H1 (cell line): Measurements from ENCODE around the gene CADM1. TPM values are rescaled to one million over a fixed set of nuclear protein-coding genes. Genes with fewer than 3 reads are reported as not detected.

Source experiments
- CTCF ChIA-PET: fragments of 300-600 bp; sonication (Branson Sonifier 250); formaldehyde crosslinking; loops from one replicate; lab custom pipeline; 2021; ENCODE audit not compliant: partially characterized antibody; lab: Charles Lee
- POLR2A ChIA-PET: fragments of 300-600 bp; sonication (Branson Sonifier 250); formaldehyde crosslinking; loops from one replicate; lab custom pipeline; 2021; ENCODE audit warnings: inconsistent platforms; ENCODE audit not compliant: partially characterized antibody; lab: Charles Lee
- DNase-seq, 2 experiments: peaks; one replicate each; pipeline versions ENCODE4 v3.0.0 to v3.0.0-alpha.2; 2010 to 2022; ENCODE audit warnings: low spot score in 2 of 2, low read depth in 1 of 2, mixed read lengths in 1 of 2
- FAIRE-seq: peaks from 2 replicates; lab custom pipeline; 2011; peaks lifted over from hg19 to GRCh38; lab: Jason Lieb, UNC
- H2AFZ ChIP-seq: 2 replicates; pipeline ENCODE4 v1.8.1; 2012; ENCODE audit warnings: low read length, inconsistent platforms
- H2AK5ac ChIP-seq: 2 replicates; pipeline ENCODE4 v1.6.1; 2013; ENCODE audit warnings: low read depth, low read length
- H2BK120ac ChIP-seq: replicated peaks from 2 replicates; pipeline ENCODE3; 2013; ENCODE audit warnings: low read depth, low read length, inconsistent platforms
- H2BK12ac ChIP-seq: 2 replicates; pipeline ENCODE4 v1.6.1; 2013; ENCODE audit warnings: low read depth, low read length
- H2BK15ac ChIP-seq: 2 replicates; pipeline ENCODE4 v1.6.1; 2013; ENCODE audit warnings: low read length
- H2BK20ac ChIP-seq: 2 replicates; pipeline ENCODE4 v1.6.1; 2013; ENCODE audit warnings: low read length
- H2BK5ac ChIP-seq: 2 replicates; pipeline ENCODE4 v1.6.1; 2013; ENCODE audit warnings: low read depth, low read length
- H3K14ac ChIP-seq: 2 replicates; pipeline ENCODE4 v1.6.1; 2013; ENCODE audit warnings: inconsistent platforms; ENCODE audit not compliant: insufficient read length
- H3K18ac ChIP-seq: 2 replicates; pipeline ENCODE4 v1.6.1; 2013; ENCODE audit warnings: low read length; ENCODE audit errors: extremely low read depth
- H3K23ac ChIP-seq: 2 replicates; pipeline ENCODE4 v1.6.1; 2013; ENCODE audit warnings: inconsistent platforms; ENCODE audit not compliant: insufficient read length
- H3K23me2 ChIP-seq: 2 replicates; pipeline ENCODE4 v1.6.1; 2013; ENCODE audit warnings: low read depth, low read length
- H3K27ac ChIP-seq: 2 replicates; pipeline ENCODE4 v1.6.1; 2011; ENCODE audit warnings: low read depth, low read length, inconsistent platforms
- H3K27me3 ChIP-seq, 4 experiments: replicated peaks in 1 of 4; 1 replicate in 1 of 4; 2 replicates in 3 of 4; pipeline versions ENCODE4 v1.6.1 to v1.8.1; 2011 to 2013; ENCODE audit warnings: low read length in 3 of 4, mild to moderate bottlenecking in 3 of 4, inconsistent platforms in 2 of 4, mixed read lengths in 2 of 4, moderate library complexity in 1 of 4; ENCODE audit not compliant: control insufficient read depth in 3 of 4, insufficient read depth in 3 of 4; ENCODE audit errors: extremely low read depth in 1 of 4
- H3K36me3 ChIP-seq, 4 experiments: 2 replicates each; pipeline versions ENCODE4 v1.6.1 to v1.8.1; 2011 to 2013; ENCODE audit warnings: mild to moderate bottlenecking in 4 of 4, low read length in 3 of 4, moderate library complexity in 2 of 4, control low read depth in 1 of 4, inconsistent platforms in 1 of 4; ENCODE audit not compliant: insufficient read depth in 4 of 4, control insufficient read depth in 2 of 4
- H3K4ac ChIP-seq: replicated peaks from 2 replicates; pipeline ENCODE3; 2013; ENCODE audit warnings: low read length, low read depth, mixed read lengths, inconsistent platforms; ENCODE audit not compliant: insufficient read length
- H3K4me1 ChIP-seq, 4 experiments: replicated peaks in 1 of 4; 1 replicate in 1 of 4; 2 replicates in 3 of 4; pipeline versions ENCODE4 v1.6.1 to v1.8.1; 2011 to 2013; ENCODE audit warnings: low read length in 3 of 4, inconsistent platforms in 2 of 4, mixed read lengths in 1 of 4; ENCODE audit not compliant: insufficient read depth in 4 of 4, control insufficient read depth in 3 of 4
- H3K4me2 ChIP-seq, 2 experiments: 2 replicates each; pipeline versions ENCODE4 v1.6.1 to v1.8.1; 2011 to 2013; ENCODE audit warnings: low read depth in 2 of 2, low read length in 2 of 2, control low read depth in 1 of 2, inconsistent platforms in 1 of 2, mild to moderate bottlenecking in 1 of 2; ENCODE audit not compliant: insufficient read depth in 1 of 2
- H3K4me3 ChIP-seq, 4 experiments: fragments of 200-600, 300-600 bp in 1 of 4; sonication (generic), shearing (Covaris generic), sonication (Bioruptor Twin) in 1 of 4; 2 replicates each; pipeline versions ENCODE4 v1.5.1 to v1.8.1; 2011 to 2016; ENCODE audit warnings: low read length in 4 of 4, low read depth in 3 of 4, control low read depth in 2 of 4, inconsistent platforms in 2 of 4, mild to moderate bottlenecking in 2 of 4, mixed read lengths in 1 of 4, moderate library complexity in 1 of 4; ENCODE audit not compliant: insufficient read depth in 2 of 4; ENCODE audit errors: extremely low read depth in 1 of 4
- H3K56ac ChIP-seq: replicated peaks from 2 replicates; pipeline ENCODE3; 2013; ENCODE audit warnings: low read depth, mild to moderate bottlenecking, mixed read lengths, low read length, inconsistent platforms; ENCODE audit not compliant: insufficient read length
- H3K79me1 ChIP-seq: 2 replicates; pipeline ENCODE4 v1.6.1; 2013; ENCODE audit warnings: low read depth, low read length, control low read depth
- H3K79me2 ChIP-seq, 2 experiments: 2 replicates each; pipeline versions ENCODE4 v1.6.1 to v1.8.1; 2012 to 2013; ENCODE audit warnings: low read length in 2 of 2, mild to moderate bottlenecking in 2 of 2, inconsistent platforms in 1 of 2; ENCODE audit not compliant: insufficient read depth in 2 of 2, control insufficient read depth in 1 of 2
- H3K9ac ChIP-seq, 4 experiments: replicated peaks in 1 of 4; 1 replicate in 1 of 4; 2 replicates in 3 of 4; pipeline versions ENCODE4 v1.6.1 to v1.8.1; 2011 to 2013; ENCODE audit warnings: low read depth in 3 of 4, low read length in 3 of 4, control low read depth in 2 of 4, mild to moderate bottlenecking in 2 of 4, moderate library complexity in 2 of 4, inconsistent platforms in 1 of 4; ENCODE audit errors: extremely low read depth in 1 of 4
- H3K9me3 ChIP-seq, 2 experiments: 2 replicates each; pipeline versions ENCODE4 v1.6.1 to v1.8.1; 2012 to 2013; ENCODE audit warnings: mild to moderate bottlenecking in 2 of 2, moderate library complexity in 2 of 2, control low read depth in 1 of 2, inconsistent platforms in 1 of 2, low read depth in 1 of 2, low read length in 1 of 2, mixed read lengths in 1 of 2; ENCODE audit not compliant: insufficient read depth in 2 of 2
- H4K20me1 ChIP-seq, 2 experiments: replicated peaks in 1 of 2; 2 replicates each; pipeline versions ENCODE3 to v1.8.1; 2011 to 2013; ENCODE audit warnings: inconsistent platforms in 2 of 2, low read length in 2 of 2, mild to moderate bottlenecking in 1 of 2; ENCODE audit not compliant: insufficient read depth in 2 of 2, control insufficient read depth in 1 of 2
- H4K5ac ChIP-seq: 2 replicates; pipeline ENCODE4 v1.6.1; 2013; ENCODE audit warnings: low read length, low read depth, mixed read lengths, inconsistent platforms; ENCODE audit not compliant: insufficient read length
- H4K8ac ChIP-seq: 2 replicates; pipeline ENCODE4 v1.8.0; 2013; ENCODE audit warnings: mild to moderate bottlenecking, moderate library complexity, low read length, inconsistent platforms; ENCODE audit not compliant: insufficient read depth; ENCODE audit errors: extremely low read depth
- H4K91ac ChIP-seq: replicated peaks from 2 replicates; pipeline ENCODE3; 2013; ENCODE audit warnings: low read length, mixed read lengths, inconsistent platforms; ENCODE audit not compliant: insufficient read length
- ATF2 ChIP-seq: IDR thresholded peaks from 2 replicates; pipeline ENCODE4 v1.6.1; 2012; ENCODE audit warnings: low read length, inconsistent platforms
- EZH2 ChIP-seq: fragments of 200-600 bp; sonication (generic); IDR thresholded peaks from 2 replicates; pipeline ENCODE4 v1.7.1; 2012; ENCODE audit warnings: low read depth, mild to moderate bottlenecking, moderate library complexity, low read length, inconsistent platforms; ENCODE audit not compliant: severe bottlenecking
- FOSL1 ChIP-seq: IDR thresholded peaks from 2 replicates; pipeline ENCODE4 v1.6.1; 2011; ENCODE audit warnings: mild to moderate bottlenecking, low read depth, low read length, moderate library complexity; ENCODE audit not compliant: insufficient read depth
- NRF1 ChIP-seq: IDR thresholded peaks from 2 replicates; pipeline ENCODE4 v1.6.1; 2011; ENCODE audit warnings: mild to moderate bottlenecking, low read depth, low read length, improper control_type of control experiment
- PHF8 ChIP-seq: fragments of 200-600 bp; sonication (generic); conservative IDR thresholded peaks from 2 replicates; pipeline ENCODE4 v1.7.1; 2012; ENCODE audit warnings: low read depth, mild to moderate bottlenecking, inconsistent platforms, low read length, moderate library complexity
- SIN3A ChIP-seq, 2 experiments: IDR thresholded peaks in 1 of 2; conservative IDR thresholded peaks in 1 of 2; 2 replicates each; pipeline ENCODE4 v1.6.1; 2011 to 2012; ENCODE audit warnings: low read length in 2 of 2, improper control_type of control experiment in 1 of 2, low read depth in 1 of 2, mild to moderate bottlenecking in 1 of 2
- SRF ChIP-seq: IDR thresholded peaks from 2 replicates; pipeline ENCODE4 v1.6.1; 2011; ENCODE audit warnings: mild to moderate bottlenecking, low read depth, low read length, moderate library complexity
- TAF7 ChIP-seq: optimal IDR thresholded peaks from 2 replicates; pipeline ENCODE3; 2011; ENCODE audit warnings: low read depth, mild to moderate bottlenecking, inconsistent platforms, low read length, moderate library complexity, borderline replicate concordance
- TBP ChIP-seq: IDR thresholded peaks from 2 replicates; pipeline ENCODE4 v1.6.1; 2011; ENCODE audit warnings: low read depth, low read length, improper control_type of control experiment
- WGBS, 2 experiments: shearing (Covaris generic) in 1 of 2; methylation state at CpG; one replicate each; pipeline versions ENCODE4 v1.1.6 to v1.1.7; 2013 to 2015; ENCODE audit warnings: low lambda C conversion rate in 2 of 2, mixed read lengths in 2 of 2, inconsistent platforms in 1 of 2, low coverage in 1 of 2, missing lambda C conversion rate in 1 of 2; ENCODE audit not compliant: insufficient replicate concordance in 2 of 2, insufficient coverage in 1 of 2, insufficient read length in 1 of 2; ENCODE audit errors: extremely low coverage in 1 of 2, missing lambda C conversion rate in 1 of 2; 5-methylcytosine and 5-hydroxymethylcytosine counted together
- polyA plus RNA-seq, 7 experiments: library from polyadenylated mRNA; depleted of rRNA in 3 of 7; stranded (reverse) in 5 of 7; unstranded in 2 of 7; fragments of >200 nt in 5 of 7; fragments of 200-250 nt in 2 of 7; gene quantifications; 1 replicate in 5 of 7; 2 replicates in 1 of 7; 4 replicates in 1 of 7; pipeline versions ENCODE4 v1.2.1 to v1.2.3, GENCODE V29; 2011 to 2013; ENCODE audit warnings: missing spikeins in 2 of 7, mixed read lengths in 2 of 7
- total RNA-seq: library from RNA; stranded (reverse); fragmentation: NEBNext Ultra II Directional; extraction: Animal tissue kit (Norgen Biotek cat#: 25700); gene quantifications from 2 replicates; pipeline ENCODE4 v1.2.1, GENCODE V29; 2021

The CADM1 gene
- total and polyA plus RNA-seq, 2 of the 8 experiments (the other 6 are each of a cell fraction or from before 2014, with no cell fraction given): 8.3 to 25.3 TPM

- Histone ChIP-seq H3K79me2 (no peaks in the 10 kb centered on the region), H4K91ac (no peak overlapping the region), H3K56ac (no peak overlapping the region), H3K4me2 (no peak overlapping the region)
- WGBS, 2 experiments: 85% methylated on average over 18 of the region's 18 CpGs; no CpG with 5 or more reads in 1 of the 2 experiments
- TF ChIP-seq EZH2: no peak
- TF ChIP-seq PHF8: no peak
- TF ChIP-seq TAF7: no peak
- no peak for TF ChIP-seq FOSL1
- no peak for TF ChIP-seq SIN3A (conservative IDR thresholded peaks at IDR 0.05 in 1 of 2, IDR thresholded peaks at IDR 0.05 in 1 of 2; ENCODE audit: low read depth in 1 of 2, low read length in 2 of 2)
- TF ChIP-seq TBP: no peak
- TF ChIP-seq NRF1: no peak
- no peak for TF ChIP-seq ATF2
- TF ChIP-seq SRF: no peak
- TF ChIP-seq, all 59 proteins: peak for 0
- H4K8ac ChIP-seq: no peak overlapping the region
- H2AFZ ChIP-seq: no peak overlapping the region
- ChIA-PET POLR2A (interaction anchor here (1.0 to 2.2 kb wide), 2 partner anchors 8 to 9 kb away, joined by 3 to 6 read pairs; no protein-coding TSS in a partner anchor), CTCF (interaction anchor here (0.6 to 1.0 kb wide), 2 partner anchors 146 to 829 kb away, joined by 3 read pairs; no protein-coding TSS in a partner anchor)
- no peak overlapping the region for H3K4ac ChIP-seq
- DNase-seq (no peak), FAIRE-seq (peak; percentile 32)
- no peaks in the 10 kb centered on the region for H3K79me1 ChIP-seq
- no peak overlapping the region for H3K18ac ChIP-seq
- H2BK12ac ChIP-seq: no peak overlapping the region
- no peak overlapping the region for H2BK15ac ChIP-seq
- H3K23ac ChIP-seq: no peak overlapping the region
- H3K36me3 ChIP-seq: no peaks in the 10 kb centered on the region
- no peak overlapping the region for H3K9ac ChIP-seq
- no peaks in the 10 kb centered on the region for H3K9me3 ChIP-seq
- H4K5ac ChIP-seq: no peak overlapping the region
- no peak overlapping the region for H2BK5ac ChIP-seq
- peaks cover 0 to 3% (median 0%) of the 10 kb centered on the region in 4 experiments; a peak in 2 of 7 replicates for H3K4me1 ChIP-seq
- H3K4me3 ChIP-seq: no peak overlapping the region
- H3K27ac ChIP-seq: no peak overlapping the region
- H2BK120ac ChIP-seq: no peak overlapping the region
- H2AK5ac ChIP-seq: no peak overlapping the region
- H2BK20ac ChIP-seq: no peak overlapping the region
- H4K20me1 ChIP-seq: no peaks in the 10 kb centered on the region
- no peaks in the 10 kb centered on the region for H3K23me2 ChIP-seq
- H3K14ac ChIP-seq: no peak overlapping the region
- no peaks in the 10 kb centered on the region for H3K27me3 ChIP-seq
Measured at GRCh38 chr11:115462004-115462541, 42.1 kb downstream of the CADM1 start.
